Fibroblast of mammary gland (primary cell): ENCODE data around the gene FUT8.

ENCODE experiments used
- DNase-seq: peaks from one replicate; pipeline ENCODE4 v3.0.0-alpha.2; 2010; ENCODE audit warnings: low read depth
- H3K4me3 ChIP-seq: 2 replicates; pipeline ENCODE4 v1.5.1; 2011; ENCODE audit warnings: low read depth, mild to moderate bottlenecking, low read length, moderate library complexity; ENCODE audit not compliant: control insufficient read depth
- TF ChIP-seq, protein P1 (sequence below): conservative IDR thresholded peaks from 2 replicates; pipeline ENCODE4 v1.5.1; 2011; ENCODE audit warnings: low read depth, low read length, inconsistent platforms; ENCODE audit not compliant: control insufficient read depth, insufficient read depth

FUT8 gene

DNA sequence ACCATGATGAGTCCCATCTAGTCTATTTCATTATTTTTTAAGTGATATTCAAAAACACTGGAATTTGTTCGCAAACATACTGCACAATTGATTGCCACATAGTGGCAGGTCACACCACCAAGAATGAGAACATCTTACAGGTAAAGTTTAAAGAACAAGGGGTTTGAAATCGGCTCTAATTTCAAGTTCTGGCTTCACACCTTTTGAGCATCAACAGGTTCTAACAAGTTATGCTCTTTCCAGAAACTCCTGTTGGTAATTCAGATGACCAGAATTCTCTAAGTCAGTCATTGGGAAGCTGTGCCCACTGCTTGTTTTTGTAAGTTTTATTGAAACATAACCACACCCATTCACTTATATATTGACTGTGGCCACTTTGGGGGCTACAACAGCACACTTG is 336.3 kb downstream of the FUT8 start:
- H3K4me3 ChIP-seq, result no peak overlapping the region
- TF ChIP-seq, protein P1, sequence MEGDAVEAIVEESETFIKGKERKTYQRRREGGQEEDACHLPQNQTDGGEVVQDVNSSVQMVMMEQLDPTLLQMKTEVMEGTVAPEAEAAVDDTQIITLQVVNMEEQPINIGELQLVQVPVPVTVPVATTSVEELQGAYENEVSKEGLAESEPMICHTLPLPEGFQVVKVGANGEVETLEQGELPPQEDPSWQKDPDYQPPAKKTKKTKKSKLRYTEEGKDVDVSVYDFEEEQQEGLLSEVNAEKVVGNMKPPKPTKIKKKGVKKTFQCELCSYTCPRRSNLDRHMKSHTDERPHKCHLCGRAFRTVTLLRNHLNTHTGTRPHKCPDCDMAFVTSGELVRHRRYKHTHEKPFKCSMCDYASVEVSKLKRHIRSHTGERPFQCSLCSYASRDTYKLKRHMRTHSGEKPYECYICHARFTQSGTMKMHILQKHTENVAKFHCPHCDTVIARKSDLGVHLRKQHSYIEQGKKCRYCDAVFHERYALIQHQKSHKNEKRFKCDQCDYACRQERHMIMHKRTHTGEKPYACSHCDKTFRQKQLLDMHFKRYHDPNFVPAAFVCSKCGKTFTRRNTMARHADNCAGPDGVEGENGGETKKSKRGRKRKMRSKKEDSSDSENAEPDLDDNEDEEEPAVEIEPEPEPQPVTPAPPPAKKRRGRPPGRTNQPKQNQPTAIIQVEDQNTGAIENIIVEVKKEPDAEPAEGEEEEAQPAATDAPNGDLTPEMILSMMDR, result no peak
- no peak for DNase-seq

DNA sequence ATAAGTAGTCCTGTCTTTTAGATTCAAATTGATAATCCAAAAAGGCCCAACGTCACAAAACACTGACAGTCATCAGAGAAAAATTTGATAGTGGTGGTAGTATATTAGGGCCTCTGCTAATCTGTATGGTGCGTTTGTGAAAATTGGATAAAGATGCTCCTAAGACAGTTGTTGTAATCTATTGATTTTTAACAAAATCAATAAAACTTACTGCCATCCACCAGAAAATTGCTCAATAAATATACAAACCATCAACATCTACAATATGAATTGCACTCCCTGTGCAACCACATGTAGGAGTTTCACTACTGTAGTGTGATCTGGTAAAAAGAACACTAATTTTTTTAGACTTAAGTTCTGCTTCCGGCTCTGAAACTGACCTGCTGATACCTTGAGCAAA is 336.8 kb downstream of the FUT8 start:
- TF ChIP-seq, protein P1, result no peak
- DNase-seq, result no peak

DNA sequence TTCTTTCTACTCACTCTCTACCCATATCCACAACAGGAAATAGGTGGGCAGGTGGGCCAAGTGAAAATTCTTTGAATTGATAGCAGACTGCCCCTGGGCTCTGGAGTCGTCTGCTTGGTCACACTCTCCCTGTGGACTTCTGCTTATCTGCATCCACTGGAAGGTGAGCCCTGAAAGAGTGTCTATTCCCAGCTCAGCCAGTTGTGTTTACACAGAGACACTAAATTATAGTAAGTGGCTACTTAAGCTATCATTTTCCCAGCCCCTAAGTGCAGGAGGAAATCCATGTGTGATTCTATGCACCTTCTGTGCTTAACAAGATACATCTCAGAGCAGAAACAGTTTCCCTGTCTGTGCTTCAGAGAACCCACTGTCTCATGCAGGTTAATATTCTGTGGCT is 338.4 kb downstream of the FUT8 start:
- no peak overlapping the region for H3K4me3 ChIP-seq
- DNase-seq, result no peak
- TF ChIP-seq, protein P1, result no peak

More for the DNA sequence above, 336.8 kb downstream of the FUT8 start:
- no peak overlapping the region for H3K4me3 ChIP-seq

DNA sequence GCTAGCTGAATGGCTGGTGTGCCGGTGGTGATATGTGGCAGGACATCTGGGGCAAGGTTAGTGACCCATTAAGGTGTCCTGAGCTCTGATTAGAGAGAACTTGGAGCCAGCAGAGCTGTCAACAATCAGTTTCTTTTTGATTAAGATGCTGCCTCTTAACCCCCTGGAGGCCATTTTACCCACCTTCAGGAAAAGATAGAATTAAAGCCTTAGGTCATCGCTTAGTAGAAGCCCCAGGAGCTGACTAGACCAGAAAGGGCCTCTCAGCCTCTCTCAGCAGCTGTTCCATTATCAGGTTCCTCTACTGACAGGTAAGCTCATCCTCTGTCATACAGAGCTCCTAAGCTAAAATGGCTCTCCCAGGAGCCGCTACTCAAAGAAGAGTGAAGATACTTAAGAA is 339.0 kb downstream of the FUT8 start:
- no peak for DNase-seq
- TF ChIP-seq, protein P1, result no peak
- H3K4me3 ChIP-seq, result no peak overlapping the region

DNA sequence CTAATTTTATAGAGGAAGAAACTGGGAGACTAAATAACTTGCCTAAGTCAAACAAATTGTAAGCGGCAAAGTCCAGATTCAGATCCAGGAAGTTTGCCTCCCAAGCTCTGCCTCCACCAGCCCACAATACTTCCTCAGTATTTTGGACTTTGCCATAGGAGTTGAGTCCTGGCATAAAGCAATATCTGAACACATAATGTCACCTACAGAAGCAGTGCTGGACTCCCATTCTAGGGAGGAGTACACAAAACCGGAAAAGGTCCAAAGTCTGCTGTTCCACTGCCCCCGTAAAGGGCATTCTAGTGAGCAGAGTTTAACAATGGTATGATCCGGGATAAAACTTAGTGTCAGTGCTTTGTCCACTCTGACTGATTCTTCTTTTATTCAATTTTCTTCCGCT is 340.5 kb downstream of the FUT8 start:
- H3K4me3 ChIP-seq, result no peak overlapping the region
- TF ChIP-seq, protein P1, result no peak
- no peak for DNase-seq

DNA sequence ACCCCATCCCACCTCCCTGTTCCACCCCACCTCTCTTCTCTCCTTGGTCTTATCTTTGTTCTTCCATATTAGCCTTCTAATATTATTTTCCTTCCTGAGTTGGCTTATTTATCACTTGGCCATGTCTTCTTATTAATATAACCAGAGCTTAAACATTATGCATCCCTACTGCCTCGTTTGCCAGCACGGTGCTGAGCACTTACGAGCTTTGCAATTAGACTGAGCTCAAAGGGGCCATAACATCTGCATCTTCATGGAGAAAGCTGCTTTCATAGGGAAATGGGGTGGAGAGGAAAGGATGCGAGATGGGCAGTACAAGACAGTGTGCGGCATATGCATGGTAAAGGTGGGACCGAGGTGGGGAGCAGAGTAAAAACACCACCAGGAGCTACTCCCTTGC is 342.8 kb downstream of the FUT8 start:
- DNase-seq, result no peak
- TF ChIP-seq, protein P1, result no peak
- no peak overlapping the region for H3K4me3 ChIP-seq

DNA sequence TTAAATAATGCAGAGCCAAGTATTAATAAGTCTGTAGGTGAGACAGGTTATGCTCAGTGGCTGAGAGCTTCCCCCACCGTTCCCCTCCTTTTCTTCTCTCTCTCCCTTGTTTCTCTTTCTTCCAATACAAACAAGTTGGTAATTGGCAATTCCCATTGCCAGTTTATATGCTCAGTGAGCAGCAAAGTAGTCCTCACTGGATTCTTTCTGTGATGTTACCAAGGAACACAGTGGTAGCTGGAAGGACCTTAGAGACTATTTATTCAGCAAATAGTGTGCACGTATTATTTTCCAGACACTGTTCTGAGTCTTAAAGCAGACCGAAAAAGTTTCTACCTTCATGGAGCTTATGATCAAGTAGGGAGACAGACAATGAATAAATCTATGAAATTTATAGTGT is 344.4 kb downstream of the FUT8 start:
- TF ChIP-seq, protein P1, result no peak
- DNase-seq, result no peak

More for the DNA sequence above, 344.4 kb downstream of the FUT8 start:
- H3K4me3 ChIP-seq, result no peak overlapping the region
